Kidney (tissue), 14 donors: ENCODE data around the gene MAPK1. TPM values are rescaled to one million over a fixed set of nuclear protein-coding genes. Genes with fewer than 3 reads are reported as not detected.
A peak's percentile ranks its signal among the peaks of the same experiment; 100 is the strongest.

Experiments
- DNase-seq, 5 donors: peaks; one replicate each; pipeline ENCODE4 v3.0.0-alpha.2; 2013 to 2020
- FAIRE-seq: peaks from 2 replicates; lab custom pipeline; 2012; peaks lifted over from hg19 to GRCh38; lab: Jason Lieb, UNC
- H3K27ac ChIP-seq, 2 donors: one replicate each; pipeline ENCODE4 v1.7.0; 2013; ENCODE audit warnings: low read depth in 2 of 2, low read length in 2 of 2, inconsistent platforms in 1 of 2
- H3K27me3 ChIP-seq: one replicate; pipeline ENCODE4 v1.7.1; 2013; ENCODE audit warnings: low read length, inconsistent platforms; ENCODE audit not compliant: control insufficient read depth, insufficient read depth
- H3K36me3 ChIP-seq, 3 donors: one replicate each; pipeline versions ENCODE4 v1.7.0 to v1.7.1; 2013; ENCODE audit warnings: low read length in 3 of 3, control low read depth in 1 of 3, inconsistent platforms in 1 of 3; ENCODE audit not compliant: insufficient read depth in 3 of 3, control insufficient read depth in 2 of 3
- H3K4me1 ChIP-seq, 3 donors: one replicate each; pipeline versions ENCODE4 v1.7.0 to v1.7.1; 2013; ENCODE audit warnings: low read length in 3 of 3, inconsistent platforms in 1 of 3, low read depth in 1 of 3; ENCODE audit not compliant: control insufficient read depth in 2 of 3, insufficient read depth in 2 of 3
- H3K4me3 ChIP-seq, 3 donors: one replicate each; pipeline versions ENCODE4 v1.7.0 to v1.8.1; 2013; ENCODE audit warnings: low read length in 3 of 3, control low read depth in 1 of 3, inconsistent platforms in 1 of 3
- H3K9ac ChIP-seq, 3 donors: one replicate each; pipeline versions ENCODE4 v1.7.0 to v1.7.1; 2013; ENCODE audit warnings: low read length in 3 of 3, control low read depth in 1 of 3, inconsistent platforms in 1 of 3
- H3K9me3 ChIP-seq, 3 donors: one replicate each; pipeline versions ENCODE4 v1.7.0 to v1.7.1; 2013; ENCODE audit warnings: low read length in 3 of 3, control low read depth in 1 of 3, inconsistent platforms in 1 of 3; ENCODE audit not compliant: control insufficient read depth in 2 of 3, insufficient read depth in 1 of 3
- intact Hi-C: fragments of 100-400 bp; cut with DNase I; formaldehyde crosslinking; loops from one replicate; pipeline ENCODE4 v1.11.1; 2022
- polyA plus RNA-seq: library from polyadenylated mRNA; stranded (reverse); fragments of 350-450 nt; fragmentation: Illumina TruSeq; extraction: RNeasy Lipid Tissue Mini Kit (QIAGEN cat#74804); gene quantifications from one replicate; pipeline ENCODE4 v1.2.3, GENCODE V29; 2014; ENCODE audit warnings: low read depth, low replicate concordance; ENCODE audit not compliant: insufficient read depth
- total RNA-seq: library from RNA; stranded (reverse); fragmentation: NEBNext Ultra II Directional; extraction: Animal tissue kit (Norgen Biotek cat#: 25700); gene quantifications from one replicate; pipeline ENCODE4 v1.2.1, GENCODE V29; 2021
- TF ChIP-seq, protein P1 (sequence below): IDR thresholded peaks from 3 replicates; pipeline ENCODE4 v1.5.1; 2012; ENCODE audit warnings: mild to moderate bottlenecking, moderate library complexity, borderline replicate concordance; ENCODE audit not compliant: insufficient read depth; ENCODE audit errors: extremely low read depth
- donor health status: control.
- donor health status: control.
- donor health status: control.
- donor health status: control.
- donor health status: control.
- donor health status: DM: yes; HTN: yes; CAD: no.
- donor health status: Normal renal cell carcinoma (clear cell type).

MAPK1 gene
- total and polyA plus RNA-seq, 2 donors from 2014 or later: 21.3 to 128 TPM

DNA sequence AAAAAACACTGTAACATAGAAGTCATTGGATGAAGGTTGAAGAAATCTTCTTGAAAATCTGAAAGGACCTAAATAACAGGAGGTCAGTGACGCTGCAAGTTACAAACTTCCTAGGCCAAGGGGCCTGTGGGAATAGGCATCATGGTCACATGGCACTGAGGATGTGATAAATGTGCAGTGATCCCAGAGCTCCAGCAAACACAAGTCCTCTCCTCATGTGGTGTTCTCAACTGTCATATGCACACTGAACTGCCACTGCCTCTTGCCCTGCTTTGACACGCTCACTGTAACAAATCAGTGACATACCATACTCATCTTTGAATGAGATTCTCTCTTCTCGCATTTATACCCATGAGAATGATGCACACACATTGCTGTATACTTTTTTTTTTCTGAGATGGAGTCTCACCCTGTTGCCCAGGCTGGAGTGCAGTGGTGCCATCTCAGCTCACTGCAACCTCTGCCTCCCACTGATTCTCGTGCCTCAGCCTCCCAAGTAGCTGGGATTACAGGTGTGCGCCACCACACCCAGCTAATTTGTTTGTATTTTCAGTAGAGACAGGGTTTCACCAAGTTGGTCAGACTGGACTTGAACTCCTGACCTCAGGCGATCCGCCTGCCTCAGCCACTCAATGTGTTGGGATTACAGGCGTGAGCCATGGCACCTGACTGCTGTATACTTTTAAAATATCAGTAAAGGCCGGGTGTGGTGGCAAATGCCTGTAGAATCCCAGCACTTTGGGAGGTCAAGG lies 66.7 kb downstream of the MAPK1 start:
- no peak overlapping the region for H3K27ac ChIP-seq
- no peak for FAIRE-seq
- no peak overlapping the region for H3K4me3 ChIP-seq
- no peak for DNase-seq
- TF ChIP-seq, protein P1, sequence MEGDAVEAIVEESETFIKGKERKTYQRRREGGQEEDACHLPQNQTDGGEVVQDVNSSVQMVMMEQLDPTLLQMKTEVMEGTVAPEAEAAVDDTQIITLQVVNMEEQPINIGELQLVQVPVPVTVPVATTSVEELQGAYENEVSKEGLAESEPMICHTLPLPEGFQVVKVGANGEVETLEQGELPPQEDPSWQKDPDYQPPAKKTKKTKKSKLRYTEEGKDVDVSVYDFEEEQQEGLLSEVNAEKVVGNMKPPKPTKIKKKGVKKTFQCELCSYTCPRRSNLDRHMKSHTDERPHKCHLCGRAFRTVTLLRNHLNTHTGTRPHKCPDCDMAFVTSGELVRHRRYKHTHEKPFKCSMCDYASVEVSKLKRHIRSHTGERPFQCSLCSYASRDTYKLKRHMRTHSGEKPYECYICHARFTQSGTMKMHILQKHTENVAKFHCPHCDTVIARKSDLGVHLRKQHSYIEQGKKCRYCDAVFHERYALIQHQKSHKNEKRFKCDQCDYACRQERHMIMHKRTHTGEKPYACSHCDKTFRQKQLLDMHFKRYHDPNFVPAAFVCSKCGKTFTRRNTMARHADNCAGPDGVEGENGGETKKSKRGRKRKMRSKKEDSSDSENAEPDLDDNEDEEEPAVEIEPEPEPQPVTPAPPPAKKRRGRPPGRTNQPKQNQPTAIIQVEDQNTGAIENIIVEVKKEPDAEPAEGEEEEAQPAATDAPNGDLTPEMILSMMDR: no peak
- H3K4me1 ChIP-seq: peaks cover 0 to 2% (median 2%) of the 10 kb centered on the region in 3 donors
- intact Hi-C loops: no loop called here
- H3K36me3 ChIP-seq: peaks cover 0 to 58% (median 13%) of the 10 kb centered on the region in 3 donors
- no peak overlapping the region for H3K9ac ChIP-seq
- no peaks in the 10 kb centered on the region for H3K27me3 ChIP-seq
- no peaks in the 10 kb centered on the region for H3K9me3 ChIP-seq

DNA sequence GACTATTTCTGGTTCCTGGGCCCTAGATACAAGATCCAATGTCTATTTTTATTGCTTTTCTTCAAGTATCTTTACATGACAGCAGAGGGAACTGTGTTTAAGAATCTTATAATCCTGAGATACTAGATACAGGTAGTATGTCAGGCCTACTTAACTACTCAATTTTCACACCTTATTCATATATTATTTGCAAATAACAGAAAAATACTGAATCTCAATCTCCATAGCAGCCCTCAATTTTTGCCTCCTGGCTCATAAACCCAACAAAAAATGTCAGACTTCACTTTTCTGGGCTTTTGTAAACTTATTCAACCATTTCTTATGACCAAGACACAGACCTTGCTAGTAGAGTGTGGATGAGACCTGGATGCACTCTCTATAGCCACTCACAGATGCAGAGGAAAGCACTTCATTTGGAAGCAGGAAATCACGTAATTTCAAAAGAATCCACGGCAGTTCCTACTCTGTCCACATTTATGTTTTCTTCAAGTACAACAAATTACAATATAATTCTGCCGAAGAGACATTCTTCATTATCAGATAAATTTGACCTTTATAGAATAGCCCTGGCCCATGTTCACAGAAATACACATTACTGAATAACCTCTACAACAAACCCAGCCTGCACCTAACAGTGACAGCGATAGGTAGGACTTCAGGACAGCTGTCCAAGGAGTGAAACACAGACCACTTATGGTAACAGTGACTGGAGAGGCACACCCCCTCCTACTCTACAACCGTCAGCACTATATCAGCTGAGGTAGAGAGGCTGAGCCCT lies 69.8 kb downstream of the MAPK1 start:
- DNase-seq (no peak), FAIRE-seq (no peak)
- intact Hi-C loops: no loop called here
- Histone ChIP-seq H3K9ac (no peak overlapping the region), H3K27me3 (no peaks in the 10 kb centered on the region), H3K4me1 (peaks cover 0 to 2% (median 0%) of the 10 kb centered on the region in 3 donors), H3K27ac (no peak overlapping the region), H3K36me3 (peaks cover 0 to 38% (median 5%) of the 10 kb centered on the region in 3 donors), H3K9me3 (no peaks in the 10 kb centered on the region), H3K4me3 (no peak overlapping the region)
- TF ChIP-seq, protein P1: no peak

DNA sequence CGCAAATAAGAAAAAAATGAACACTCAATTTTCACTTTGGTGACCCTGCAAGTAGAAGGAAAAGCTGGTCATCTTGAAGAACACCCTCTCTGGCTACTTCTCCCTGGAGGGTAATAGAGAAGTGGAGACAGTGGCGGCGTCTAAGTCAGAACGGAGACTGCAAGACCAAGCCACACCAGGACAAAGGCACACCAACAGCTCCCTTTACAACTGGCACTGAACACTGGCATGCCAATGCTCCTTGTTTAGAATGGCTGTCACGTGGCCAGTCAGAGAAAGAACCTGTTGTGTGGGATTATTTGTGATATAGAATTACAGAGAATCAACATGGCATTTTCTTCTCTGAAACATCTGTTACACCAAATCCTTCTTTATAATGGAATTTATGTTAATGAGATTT lies 70.6 kb downstream of the MAPK1 start:
- Histone ChIP-seq H3K9me3 (no peaks in the 10 kb centered on the region), H3K4me3 (no peak overlapping the region), H3K36me3 (peaks cover 0 to 33% (median 6%) of the 10 kb centered on the region in 3 donors), H3K4me1 (peaks cover 0 to 2% (median 0%) of the 10 kb centered on the region in 3 donors), H3K27ac (no peak overlapping the region), H3K27me3 (no peaks in the 10 kb centered on the region), H3K9ac (no peak overlapping the region)
- intact Hi-C loops: no loop called here
- DNase-seq: peak in 1 of 5 donors; percentile 16
- FAIRE-seq: no peak
- TF ChIP-seq, protein P1: no peak
